Germinal center (tissue), 1 donor: ENCODE data around the gene SLC35F3.

Experiments used
- DNase-seq: peaks from one replicate; pipeline ENCODE4 v3.0.0; 2012; ENCODE audit warnings: mixed read lengths, low spot score

Gene SLC35F3

GRCh38 chr1:233912447-233912846, 8.0 kb downstream of the SLC35F3 start:
- no peak for DNase-seq

- DNase-seq: no peak
Measured at GRCh38 chr1:233912909-233913308, 8.4 kb downstream of the SLC35F3 start.

- no peak for DNase-seq
Measured at GRCh38 chr1:233916706-233917105, 12.2 kb downstream of the SLC35F3 start.

GRCh38 chr1:233919786-233920185, 15.3 kb downstream of the SLC35F3 start:
- no peak for DNase-seq

- no peak for DNase-seq
Measured at GRCh38 chr1:233928123-233928522, 23.6 kb downstream of the SLC35F3 start.

- no peak for DNase-seq
Measured at GRCh38 chr1:233933339-233933738, 28.9 kb downstream of the SLC35F3 start.

GRCh38 chr1:233935297-233935868, 30.9 kb downstream of the SLC35F3 start:
- DNase-seq: no peak

- DNase-seq: no peak
Measured at GRCh38 chr1:233936422-233936821, 31.9 kb downstream of the SLC35F3 start.

- DNase-seq: no peak
Measured at GRCh38 chr1:233936842-233937241, 32.4 kb downstream of the SLC35F3 start.

GRCh38 chr1:233938476-233938875, 34.0 kb downstream of the SLC35F3 start:
- DNase-seq: no peak

GRCh38 chr1:233939451-233939850, 35.0 kb downstream of the SLC35F3 start:
- no peak for DNase-seq

GRCh38 chr1:233940908-233941307, 36.4 kb downstream of the SLC35F3 start:
- no peak for DNase-seq

- no peak for DNase-seq
Measured at GRCh38 chr1:233944601-233945000, 40.1 kb downstream of the SLC35F3 start.

- DNase-seq: no peak
Measured at GRCh38 chr1:233945573-233945972, 41.1 kb downstream of the SLC35F3 start.

GRCh38 chr1:233945979-233946378, 41.5 kb downstream of the SLC35F3 start:
- no peak for DNase-seq

GRCh38 chr1:233946724-233947123, 42.2 kb downstream of the SLC35F3 start:
- no peak for DNase-seq

GRCh38 chr1:233951804-233952203, 47.3 kb downstream of the SLC35F3 start:
- no peak for DNase-seq

GRCh38 chr1:233957691-233958090, 53.2 kb downstream of the SLC35F3 start:
- no peak for DNase-seq

- no peak for DNase-seq
Measured at GRCh38 chr1:233959102-233959501, 54.6 kb downstream of the SLC35F3 start.

GRCh38 chr1:233959971-233960370, 55.5 kb downstream of the SLC35F3 start:
- no peak for DNase-seq

- no peak for DNase-seq
Measured at GRCh38 chr1:233960386-233960785, 55.9 kb downstream of the SLC35F3 start.

- DNase-seq: no peak
Measured at GRCh38 chr1:233962878-233963277, 58.4 kb downstream of the SLC35F3 start.

- DNase-seq: no peak
Measured at GRCh38 chr1:233965856-233966255, 61.4 kb downstream of the SLC35F3 start.

GRCh38 chr1:233971753-233972152, 67.3 kb downstream of the SLC35F3 start:
- DNase-seq: no peak

- DNase-seq: no peak
Measured at GRCh38 chr1:233972563-233972950, 68.1 kb downstream of the SLC35F3 start.
